Measurements from ENCODE around the gene HOXD3. TPM values are rescaled to one million over a fixed set of nuclear protein-coding genes. Genes with fewer than 3 reads are reported as not detected.
A peak's percentile ranks its signal among the peaks of the same experiment; 100 is the strongest.

HOXD3 gene
- total and polyA plus RNA-seq, 9 of the 15 experiments (the other 6 are each of a cell fraction or from before 2014, with no cell fraction given), result not detected

GRCh38 chr2:176118601-176119339 lies 38.3 kb upstream of the HOXD3 start (continued):
- TF ChIP-seq ZNF324 (CRISPR knock-in tag; IDR thresholded peaks at IDR 0.05) (no peak), STAG1 (CRISPR knock-in tag; IDR thresholded peaks at IDR 0.05; ENCODE audit: borderline replicate concordance) (no peak; the same call in 1 of the 2 replicates), CBX5 (IDR thresholded peaks at IDR 0.05; ENCODE audit: borderline replicate concordance, low read depth) (no peak), KHSRP (IDR thresholded peaks at IDR 0.05) (no peak), SMARCA5 (IDR thresholded peaks at IDR 0.05) (no peak), THRB (CRISPR knock-in tag; conservative IDR thresholded peaks at IDR 0.05) (no peak), CTCFL (IDR thresholded peaks at IDR 0.05; ENCODE audit: borderline replicate concordance, insufficient read depth, low read depth, low read length, poor library complexity, severe bottlenecking) (no peak), SMC3 (conservative IDR thresholded peaks at IDR 0.05; ENCODE audit: insufficient read depth, low read depth, low read length) (0 out of 2 replicates have a peak, but pooled peaks have one; percentile 23), ZC3H8 (IDR thresholded peaks at IDR 0.05) (no peak)
- TF ChIP-seq, protein P1, sequence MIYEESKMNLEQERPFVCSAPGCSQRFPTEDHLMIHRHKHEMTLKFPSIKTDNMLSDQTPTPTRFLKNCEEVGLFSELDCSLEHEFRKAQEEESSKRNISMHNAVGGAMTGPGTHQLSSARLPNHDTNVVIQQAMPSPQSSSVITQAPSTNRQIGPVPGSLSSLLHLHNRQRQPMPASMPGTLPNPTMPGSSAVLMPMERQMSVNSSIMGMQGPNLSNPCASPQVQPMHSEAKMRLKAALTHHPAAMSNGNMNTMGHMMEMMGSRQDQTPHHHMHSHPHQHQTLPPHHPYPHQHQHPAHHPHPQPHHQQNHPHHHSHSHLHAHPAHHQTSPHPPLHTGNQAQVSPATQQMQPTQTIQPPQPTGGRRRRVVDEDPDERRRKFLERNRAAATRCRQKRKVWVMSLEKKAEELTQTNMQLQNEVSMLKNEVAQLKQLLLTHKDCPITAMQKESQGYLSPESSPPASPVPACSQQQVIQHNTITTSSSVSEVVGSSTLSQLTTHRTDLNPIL (CRISPR knock-in tag; IDR thresholded peaks at IDR 0.05), result no peak
- TF ChIP-seq, protein P2, sequence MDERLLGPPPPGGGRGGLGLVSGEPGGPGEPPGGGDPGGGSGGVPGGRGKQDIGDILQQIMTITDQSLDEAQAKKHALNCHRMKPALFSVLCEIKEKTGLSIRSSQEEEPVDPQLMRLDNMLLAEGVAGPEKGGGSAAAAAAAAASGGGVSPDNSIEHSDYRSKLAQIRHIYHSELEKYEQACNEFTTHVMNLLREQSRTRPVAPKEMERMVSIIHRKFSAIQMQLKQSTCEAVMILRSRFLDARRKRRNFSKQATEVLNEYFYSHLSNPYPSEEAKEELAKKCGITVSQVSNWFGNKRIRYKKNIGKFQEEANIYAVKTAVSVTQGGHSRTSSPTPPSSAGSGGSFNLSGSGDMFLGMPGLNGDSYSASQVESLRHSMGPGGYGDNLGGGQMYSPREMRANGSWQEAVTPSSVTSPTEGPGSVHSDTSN (CRISPR knock-in tag; IDR thresholded peaks at IDR 0.05; ENCODE audit: low read depth), result no peak
- TF ChIP-seq, protein P2 (tag; conservative IDR thresholded peaks at IDR 0.05; ENCODE audit: low read depth), result no peak

Data from K562 (cell line).